Measurements from ENCODE around the gene CALHM2. TPM values are rescaled to one million over a fixed set of nuclear protein-coding genes. Genes with fewer than 3 reads are reported as not detected.

CALHM2 gene
- total RNA-seq, 1 donor from 2014 or later: 3.5 TPM

DNA sequence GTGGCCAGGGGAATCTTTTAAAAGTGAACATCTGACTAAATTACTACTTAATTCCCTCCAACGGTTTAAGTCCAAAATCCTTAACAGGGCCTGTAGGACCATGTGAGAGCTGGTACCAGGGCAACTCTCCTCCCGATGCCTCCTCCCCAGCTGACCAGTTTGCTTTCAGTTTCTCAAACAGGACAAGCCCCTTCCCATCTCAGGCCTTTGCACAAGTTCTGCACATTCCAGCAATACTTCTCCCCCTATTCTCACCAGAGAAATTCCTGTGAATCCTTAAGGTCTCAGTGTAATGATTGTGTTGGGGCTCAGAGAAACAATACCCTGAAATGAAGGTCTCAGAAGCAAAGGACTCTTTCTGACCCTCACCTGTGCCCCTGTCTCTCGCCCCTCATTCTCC is 14.6 kb upstream of the CALHM2 start:
- Mint-ChIP-seq H3K36me3 (no peaks in the 10 kb centered on the region), H3K4me1 (ENCODE audit: unreplicated experiment) (peaks cover 12% of the 10 kb centered on the region), H3K27me3 (peaks cover 5% of the 10 kb centered on the region), H3K4me3 (no peak overlapping the region), H3K27ac (peak overlapping the region; percentile 7), H3K9me3 (no peaks in the 10 kb centered on the region)
- no peak for DNase-seq (ENCODE audit: extremely low spot score, unreplicated experiment)
- TF ChIP-seq, protein P1, sequence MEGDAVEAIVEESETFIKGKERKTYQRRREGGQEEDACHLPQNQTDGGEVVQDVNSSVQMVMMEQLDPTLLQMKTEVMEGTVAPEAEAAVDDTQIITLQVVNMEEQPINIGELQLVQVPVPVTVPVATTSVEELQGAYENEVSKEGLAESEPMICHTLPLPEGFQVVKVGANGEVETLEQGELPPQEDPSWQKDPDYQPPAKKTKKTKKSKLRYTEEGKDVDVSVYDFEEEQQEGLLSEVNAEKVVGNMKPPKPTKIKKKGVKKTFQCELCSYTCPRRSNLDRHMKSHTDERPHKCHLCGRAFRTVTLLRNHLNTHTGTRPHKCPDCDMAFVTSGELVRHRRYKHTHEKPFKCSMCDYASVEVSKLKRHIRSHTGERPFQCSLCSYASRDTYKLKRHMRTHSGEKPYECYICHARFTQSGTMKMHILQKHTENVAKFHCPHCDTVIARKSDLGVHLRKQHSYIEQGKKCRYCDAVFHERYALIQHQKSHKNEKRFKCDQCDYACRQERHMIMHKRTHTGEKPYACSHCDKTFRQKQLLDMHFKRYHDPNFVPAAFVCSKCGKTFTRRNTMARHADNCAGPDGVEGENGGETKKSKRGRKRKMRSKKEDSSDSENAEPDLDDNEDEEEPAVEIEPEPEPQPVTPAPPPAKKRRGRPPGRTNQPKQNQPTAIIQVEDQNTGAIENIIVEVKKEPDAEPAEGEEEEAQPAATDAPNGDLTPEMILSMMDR (conservative IDR thresholded peaks at IDR 0.05): no peak

DNA sequence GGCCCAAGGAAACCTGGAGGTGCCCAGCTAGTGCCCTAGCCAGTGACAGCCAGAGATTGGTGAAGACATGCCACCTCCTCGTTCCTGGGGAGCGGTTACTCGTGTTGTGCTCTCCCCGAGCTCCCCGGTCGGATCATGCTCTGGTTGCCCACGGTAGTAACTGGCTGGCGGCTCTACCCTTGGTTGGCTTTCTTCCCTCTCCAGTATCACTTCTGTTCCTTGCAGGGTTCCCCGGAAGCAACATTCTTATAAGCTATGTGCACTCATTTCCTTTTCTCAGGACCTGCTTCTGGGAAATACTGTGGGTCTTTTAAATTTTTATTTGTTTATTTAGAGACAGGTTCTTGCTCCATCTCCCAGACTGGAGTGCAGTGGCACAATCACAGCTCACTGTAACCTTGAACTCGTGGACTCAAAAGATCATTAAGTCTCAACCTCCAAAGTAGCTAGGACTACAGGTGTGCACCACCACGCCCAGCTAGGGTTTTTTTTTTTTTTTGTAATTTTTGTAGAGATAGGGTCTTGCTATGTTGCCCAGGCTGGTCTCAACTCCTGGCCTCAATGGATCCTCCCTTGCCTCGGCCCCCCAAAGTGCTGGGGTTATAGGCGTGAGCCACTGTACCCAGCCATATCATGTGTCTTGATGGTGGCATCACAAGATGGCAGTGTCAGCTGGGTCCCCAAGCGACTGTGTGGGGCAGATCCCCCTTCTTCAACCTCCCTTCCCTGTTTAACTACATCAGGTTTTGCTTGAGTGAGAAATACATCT is 13.4 kb upstream of the CALHM2 start:
- peaks cover 12% of the 10 kb centered on the region for H3K4me1 Mint-ChIP-seq (ENCODE audit: unreplicated experiment)
- peaks cover 3% of the 10 kb centered on the region for H3K27me3 Mint-ChIP-seq
- TF ChIP-seq, protein P1 (conservative IDR thresholded peaks at IDR 0.05): no peak
- H3K9me3 Mint-ChIP-seq: no peaks in the 10 kb centered on the region
- H3K36me3 Mint-ChIP-seq: no peaks in the 10 kb centered on the region
- H3K27ac Mint-ChIP-seq: no peak overlapping the region
- no peak overlapping the region for H3K4me3 Mint-ChIP-seq
- DNase-seq (ENCODE audit: extremely low spot score, unreplicated experiment): no peak

DNA sequence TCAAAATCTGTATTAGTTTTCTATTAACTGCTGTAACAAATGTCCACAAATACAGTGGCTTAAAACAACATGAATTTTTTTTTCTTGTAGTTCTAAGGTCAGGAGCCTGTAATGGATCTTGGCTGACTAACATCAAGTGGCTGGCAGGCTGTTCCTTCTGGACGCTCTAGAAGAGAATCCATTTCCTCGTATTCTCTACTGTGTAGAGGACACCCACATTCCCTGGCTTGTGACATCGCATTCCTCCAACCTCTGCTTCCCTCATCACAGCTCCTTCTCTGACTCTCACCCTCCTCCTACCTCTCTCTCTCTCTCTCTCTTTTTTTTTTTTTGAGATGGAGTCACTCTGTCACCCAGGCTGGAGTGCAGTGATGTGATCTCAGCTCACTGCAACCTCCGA is 11.3 kb upstream of the CALHM2 start:
- no peaks in the 10 kb centered on the region for H3K27me3 Mint-ChIP-seq
- H3K9me3 Mint-ChIP-seq: no peaks in the 10 kb centered on the region
- TF ChIP-seq, protein P1 (conservative IDR thresholded peaks at IDR 0.05): no peak
- no peaks in the 10 kb centered on the region for H3K36me3 Mint-ChIP-seq
- no peak overlapping the region for H3K4me3 Mint-ChIP-seq
- DNase-seq (ENCODE audit: extremely low spot score, unreplicated experiment): no peak
- peaks cover 20% of the 10 kb centered on the region for H3K4me1 Mint-ChIP-seq (ENCODE audit: unreplicated experiment)
- H3K27ac Mint-ChIP-seq: no peak overlapping the region

DNA sequence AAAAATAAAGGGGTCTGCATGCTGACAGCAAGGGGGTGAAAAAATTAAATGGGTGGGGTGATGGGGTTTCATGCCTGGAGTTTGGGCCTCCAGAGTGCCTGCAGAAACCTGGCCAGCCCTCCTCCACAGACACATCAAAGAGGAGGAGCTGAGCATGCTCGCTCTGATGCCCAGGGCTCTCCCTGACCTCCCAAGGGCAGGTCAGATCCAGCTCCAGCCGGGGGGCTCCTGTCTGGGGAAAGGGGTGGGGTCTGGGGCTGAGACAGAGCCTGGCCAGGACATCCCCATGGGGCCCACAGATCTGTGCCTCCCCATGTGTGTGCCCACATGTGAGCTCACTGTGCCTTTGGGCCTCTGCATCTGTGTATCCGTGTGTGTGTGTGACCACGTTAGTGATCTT is 7.4 kb upstream of the CALHM2 start:
- Mint-ChIP-seq H3K4me3 (no peak overlapping the region), H3K27me3 (no peaks in the 10 kb centered on the region), H3K9me3 (no peaks in the 10 kb centered on the region), H3K36me3 (no peaks in the 10 kb centered on the region), H3K4me1 (ENCODE audit: unreplicated experiment) (peaks cover 8% of the 10 kb centered on the region), H3K27ac (no peak overlapping the region)
- TF ChIP-seq, protein P1 (conservative IDR thresholded peaks at IDR 0.05): no peak
- no peak for DNase-seq (ENCODE audit: extremely low spot score, unreplicated experiment)

DNA sequence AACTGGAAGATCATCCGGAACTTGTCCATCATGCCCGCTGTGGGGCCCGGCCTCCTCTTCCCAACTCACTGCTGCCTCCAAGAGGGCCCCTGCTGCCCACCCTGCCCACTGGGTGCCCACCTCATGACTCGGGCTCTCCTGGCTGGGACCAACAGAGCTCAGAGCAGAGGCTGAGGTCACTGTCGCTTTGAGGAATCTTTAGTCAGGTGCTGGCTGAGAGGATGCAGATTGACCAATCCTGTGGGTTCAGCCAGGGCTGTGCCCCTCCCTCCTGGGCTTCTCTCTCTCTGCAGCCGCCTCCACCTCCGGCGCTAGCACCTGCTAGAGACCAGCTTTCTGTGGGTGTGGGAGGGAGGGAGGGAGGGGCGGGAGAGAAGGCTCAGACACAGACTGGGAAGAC is 6.5 kb upstream of the CALHM2 start, which contains the start of gene CALHM1:
Gene CALHM1 (minus strand): TSS at position 181 of the 400 bp plus-strand sequence. CDS start 149 bp downstream, at position 32.
- TF ChIP-seq, protein P1 (conservative IDR thresholded peaks at IDR 0.05): no peak
- Mint-ChIP-seq H3K27ac (no peak within 1 kb of the TSS), H3K27me3 (no peaks in the 10 kb centered on the region), H3K4me1 (ENCODE audit: unreplicated experiment) (peaks cover 8% of the 10 kb centered on the region), H3K36me3 (no peaks in the 10 kb centered on the region), H3K9me3 (no peaks in the 10 kb centered on the region), H3K4me3 (no peak within 1 kb of the TSS)
- DNase-seq (ENCODE audit: extremely low spot score, unreplicated experiment): no peak

All from type B pancreatic cell (in vitro differentiated cells).